HuH-7.5 (cell line): ENCODE results near the gene NDUFAF3.

Experiments
- DNase-seq: peaks from one replicate; pipeline ENCODE4 v3.0.0; 2011; ENCODE audit warnings: low spot score

NDUFAF3 gene

GRCh38 chr3:49017971-49018706 lies 3.8 kb upstream of the NDUFAF3 start, which contains the start of gene DALRD3:
Gene DALRD3, minus strand, starts transcription at chr3:49018580. Its CDS starts 16 bp downstream, at chr3:49018564.
- peak; percentile 85 for DNase-seq

- DNase-seq = no peak
Observed at GRCh38 chr3:49018707-49019006, 3.3 kb upstream of the NDUFAF3 start.

- DNase-seq = no peak
Observed at GRCh38 chr3:49019941-49020329, 2.0 kb upstream of the NDUFAF3 start.

GRCh38 chr3:49020330-49021212 lies 1.4 kb upstream of the NDUFAF3 start:
- peak; percentile 68 for DNase-seq

- DNase-seq = peak; percentile 95
Observed at GRCh38 chr3:49021213-49021812, 608 bp upstream of the NDUFAF3 start.

- DNase-seq = no peak
Observed at GRCh38 chr3:49022688-49023171, 809 bp downstream of the NDUFAF3 start.

GRCh38 chr3:49023775-49024174 lies 1.9 kb downstream of the NDUFAF3 start:
- no peak for DNase-seq

- DNase-seq = no peak
Observed at GRCh38 chr3:49024449-49024848, 2.5 kb downstream of the NDUFAF3 start.

- no peak for DNase-seq
Observed at GRCh38 chr3:49025005-49025792, 3.3 kb downstream of the NDUFAF3 start.

GRCh38 chr3:49025793-49026520 lies 4.0 kb downstream of the NDUFAF3 start:
- DNase-seq = no peak

GRCh38 chr3:49026536-49026935 lies 4.6 kb downstream of the NDUFAF3 start:
- no peak for DNase-seq

GRCh38 chr3:49027634-49028033 lies 5.7 kb downstream of the NDUFAF3 start:
- DNase-seq = no peak

- no peak for DNase-seq
Observed at GRCh38 chr3:49028298-49028672, 6.4 kb downstream of the NDUFAF3 start.

- peak; percentile 76 for DNase-seq
Observed at GRCh38 chr3:49028673-49029562, 7.0 kb downstream of the NDUFAF3 start, which contains the start of gene IMPDH2. Gene IMPDH2, minus strand, starts transcription at chr3:49029398. Its CDS starts 48 bp downstream, at chr3:49029350.

- no peak for DNase-seq
Observed at GRCh38 chr3:49029563-49029884, 7.6 kb downstream of the NDUFAF3 start.

- no peak for DNase-seq
Observed at GRCh38 chr3:49030321-49030720, 8.4 kb downstream of the NDUFAF3 start.

GRCh38 chr3:49032646-49033304 lies 10.9 kb downstream of the NDUFAF3 start:
- DNase-seq = no peak

GRCh38 chr3:49034650-49035049 lies 12.7 kb downstream of the NDUFAF3 start:
- DNase-seq = no peak

- no peak for DNase-seq
Observed at GRCh38 chr3:49035281-49035680, 13.4 kb downstream of the NDUFAF3 start.

GRCh38 chr3:49053543-49053942 lies 31.6 kb downstream of the NDUFAF3 start:
- no peak for DNase-seq
